ENCODE data around the gene RNF151. TPM values are rescaled to one million over a fixed set of nuclear protein-coding genes. Genes with fewer than 3 reads are reported as not detected.

RNF151 gene
- total and polyA plus RNA-seq, 10 of the 15 experiments (the other 5 are each of a cell fraction or from before 2014, with no cell fraction given), result 0.17 to 0.56 TPM; not detected in 8

DNA sequence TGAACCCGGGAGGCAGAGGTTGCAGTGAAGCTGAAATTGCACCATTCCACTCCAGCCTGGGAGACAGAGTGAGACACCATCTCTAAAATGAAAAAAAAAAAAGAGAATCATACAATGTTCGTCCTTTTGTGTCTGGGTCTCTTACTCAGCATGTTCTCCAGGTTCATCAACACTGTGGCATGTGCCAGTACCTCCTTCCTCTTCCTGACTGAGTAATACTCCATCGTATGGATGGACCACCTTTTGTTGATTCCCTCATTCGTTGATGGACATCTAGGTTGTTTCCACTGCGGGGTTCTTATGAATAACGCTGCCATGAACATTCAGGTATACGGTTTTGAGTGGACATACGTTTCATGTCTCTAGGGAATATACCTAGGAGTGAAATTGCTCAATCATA is 44.3 kb upstream of the RNF151 start (continued):
- TF ChIP-seq EZH2 (IDR thresholded peaks at IDR 0.05; ENCODE audit: borderline replicate concordance, control insufficient read depth, low read depth, low read length), result no peak
- TF ChIP-seq CBX3 (IDR thresholded peaks at IDR 0.05; ENCODE audit: borderline replicate concordance, low read depth), result no peak

DNA sequence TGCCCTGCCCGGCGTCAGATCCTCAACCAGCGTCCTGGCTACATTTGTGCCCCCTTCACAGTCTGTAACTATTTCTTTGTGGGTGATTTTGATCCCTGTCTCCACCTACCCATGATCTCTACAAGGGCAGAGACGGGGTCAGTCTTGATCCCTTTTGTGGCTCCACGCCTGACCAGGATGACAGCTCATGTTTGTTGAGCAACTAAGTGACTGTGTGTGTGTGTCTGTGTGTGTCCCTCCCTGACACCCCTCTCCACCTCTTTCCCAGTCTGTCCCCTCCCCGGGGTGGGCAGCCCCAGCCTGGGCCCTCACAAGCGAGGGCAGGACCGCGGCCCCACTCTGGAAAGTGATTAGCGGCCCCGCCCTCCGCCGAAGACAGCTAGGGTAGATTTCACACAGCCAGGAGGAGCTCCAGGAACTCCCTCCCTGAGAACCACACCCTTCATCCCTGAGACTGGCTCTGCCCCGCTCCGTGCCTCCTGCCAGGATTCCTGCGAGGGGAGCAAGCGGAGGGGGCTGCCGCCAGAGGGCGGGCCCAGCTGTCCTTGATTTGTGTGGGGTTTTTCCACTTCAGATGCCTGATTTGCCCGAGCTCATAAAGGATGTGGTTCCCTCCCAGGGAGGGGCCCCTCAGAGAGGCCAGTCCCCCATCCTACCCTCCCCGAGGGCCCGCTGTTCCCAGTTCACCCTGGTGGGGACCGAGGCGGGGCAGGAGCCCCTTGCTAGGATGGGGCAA is 43.2 kb upstream of the RNF151 start:
- DNase-seq (ENCODE audit: low read depth, low spot score), result no peak

More for the DNA sequence above, 43.2 kb upstream of the RNF151 start:
- Histone ChIP-seq H3K9me3 (replicated peaks; ENCODE audit: control insufficient read depth, insufficient read depth, low read length) (no peaks in the 10 kb centered on the region), H4K20me1 (ENCODE audit: control insufficient read depth, insufficient read depth) (no peaks in the 10 kb centered on the region), H3K79me2 (ENCODE audit: control insufficient read depth, insufficient read depth, low read length) (no peaks in the 10 kb centered on the region), H2AFZ (ENCODE audit: control insufficient read depth, low read depth, low read length) (no peak overlapping the region), H3K4me1 (ENCODE audit: control insufficient read depth, insufficient read depth, low read length) (no peaks in the 10 kb centered on the region), H3K4me2 (ENCODE audit: control insufficient read depth, insufficient read depth) (no peak overlapping the region), H3K27me3 (replicated peaks in 1 of 2; ENCODE audit: control insufficient read depth in 2 of 2, insufficient read depth in 2 of 2, low read length in 1 of 2) (peaks cover 0 to 3% of the 10 kb centered on the region in 2 experiments; a peak in 3 of 4 replicates), H3K4me3 (no peak overlapping the region), H3K9ac (ENCODE audit: control insufficient read depth, insufficient read depth, low read length) (no peak overlapping the region), H3K36me3 (ENCODE audit: control insufficient read depth in 2 of 2, insufficient read depth in 2 of 2, low read length in 1 of 2) (no peaks in the 10 kb centered on the region; a peak in 1 of 4 replicates), H3K27ac (ENCODE audit: control insufficient read depth, insufficient read depth) (no peak overlapping the region)
- FAIRE-seq, result no peak
- POLR2A ChIA-PET, result interaction anchor here (0.9 kb wide), 1 partner anchor 17 kb away, joined by 3 read pairs; no protein-coding TSS in a partner anchor
- CTCF ChIA-PET, result interaction anchor here (0.7 to 1.5 kb wide), 2 partner anchors 60 to 1695 kb away, joined by 3 to 4 read pairs; no protein-coding TSS in a partner anchor
- ATAC-seq, result peak; percentile 23; the same call in 2 of the 3 replicates
- BruUV-seq (replicated peaks), result no TSS peak
- TF ChIP-seq MTA3 (IDR thresholded peaks at IDR 0.05; ENCODE audit: borderline replicate concordance, low read length) (no peak), RELA (IDR thresholded peaks at IDR 0.05; ENCODE audit: borderline replicate concordance, partially characterized antibody) (no peak), TCF12 (IDR thresholded peaks at IDR 0.05; ENCODE audit: low read depth, low read length) (no peak)
- TF ChIP-seq, protein P1, sequence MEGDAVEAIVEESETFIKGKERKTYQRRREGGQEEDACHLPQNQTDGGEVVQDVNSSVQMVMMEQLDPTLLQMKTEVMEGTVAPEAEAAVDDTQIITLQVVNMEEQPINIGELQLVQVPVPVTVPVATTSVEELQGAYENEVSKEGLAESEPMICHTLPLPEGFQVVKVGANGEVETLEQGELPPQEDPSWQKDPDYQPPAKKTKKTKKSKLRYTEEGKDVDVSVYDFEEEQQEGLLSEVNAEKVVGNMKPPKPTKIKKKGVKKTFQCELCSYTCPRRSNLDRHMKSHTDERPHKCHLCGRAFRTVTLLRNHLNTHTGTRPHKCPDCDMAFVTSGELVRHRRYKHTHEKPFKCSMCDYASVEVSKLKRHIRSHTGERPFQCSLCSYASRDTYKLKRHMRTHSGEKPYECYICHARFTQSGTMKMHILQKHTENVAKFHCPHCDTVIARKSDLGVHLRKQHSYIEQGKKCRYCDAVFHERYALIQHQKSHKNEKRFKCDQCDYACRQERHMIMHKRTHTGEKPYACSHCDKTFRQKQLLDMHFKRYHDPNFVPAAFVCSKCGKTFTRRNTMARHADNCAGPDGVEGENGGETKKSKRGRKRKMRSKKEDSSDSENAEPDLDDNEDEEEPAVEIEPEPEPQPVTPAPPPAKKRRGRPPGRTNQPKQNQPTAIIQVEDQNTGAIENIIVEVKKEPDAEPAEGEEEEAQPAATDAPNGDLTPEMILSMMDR (IDR thresholded peaks at IDR 0.05 in 2 of 3, conservative IDR thresholded peaks at IDR 0.05 in 1 of 3; ENCODE audit: control insufficient read depth in 2 of 3, extremely low read depth in 1 of 3, insufficient read depth in 1 of 3, low read depth in 3 of 3, low read length in 3 of 3), result peak in 2 of 3 experiments; percentile 21 to 28; a peak in 1 of 6 replicates
- RAD21 ChIA-PET (ENCODE audit: unreplicated experiment), result interaction anchor here (0.6 to 1.0 kb wide), 2 partner anchors 49 to 1443 kb away, joined by 3 to 4 read pairs; no protein-coding TSS in a partner anchor
- SMC1A ChIA-PET (ENCODE audit: uncharacterized antibody, unreplicated experiment), result no interaction called here
- in situ Hi-C loops (cut with MboI), result no loop called here
- WGBS (ENCODE audit: insufficient coverage, insufficient replicate concordance, low lambda C conversion rate, missing lambda C conversion rate), result 23% methylated on average over 22 of the region's 24 CpGs
- intact Hi-C loops (cut with micrococcal nuclease; ENCODE audit: unreplicated experiment), result no loop called here

Measured in GM12878 (cell line).